Measurements from ENCODE around the gene C1orf105. TPM values are rescaled to one million over a fixed set of nuclear protein-coding genes. Genes with fewer than 3 reads are reported as not detected.

Gene C1orf105
- total and polyA plus RNA-seq, 2 of the 13 experiments (the other 11 are each of a cell fraction or from before 2014, with no cell fraction given): 0.15 to 0.45 TPM

DNA sequence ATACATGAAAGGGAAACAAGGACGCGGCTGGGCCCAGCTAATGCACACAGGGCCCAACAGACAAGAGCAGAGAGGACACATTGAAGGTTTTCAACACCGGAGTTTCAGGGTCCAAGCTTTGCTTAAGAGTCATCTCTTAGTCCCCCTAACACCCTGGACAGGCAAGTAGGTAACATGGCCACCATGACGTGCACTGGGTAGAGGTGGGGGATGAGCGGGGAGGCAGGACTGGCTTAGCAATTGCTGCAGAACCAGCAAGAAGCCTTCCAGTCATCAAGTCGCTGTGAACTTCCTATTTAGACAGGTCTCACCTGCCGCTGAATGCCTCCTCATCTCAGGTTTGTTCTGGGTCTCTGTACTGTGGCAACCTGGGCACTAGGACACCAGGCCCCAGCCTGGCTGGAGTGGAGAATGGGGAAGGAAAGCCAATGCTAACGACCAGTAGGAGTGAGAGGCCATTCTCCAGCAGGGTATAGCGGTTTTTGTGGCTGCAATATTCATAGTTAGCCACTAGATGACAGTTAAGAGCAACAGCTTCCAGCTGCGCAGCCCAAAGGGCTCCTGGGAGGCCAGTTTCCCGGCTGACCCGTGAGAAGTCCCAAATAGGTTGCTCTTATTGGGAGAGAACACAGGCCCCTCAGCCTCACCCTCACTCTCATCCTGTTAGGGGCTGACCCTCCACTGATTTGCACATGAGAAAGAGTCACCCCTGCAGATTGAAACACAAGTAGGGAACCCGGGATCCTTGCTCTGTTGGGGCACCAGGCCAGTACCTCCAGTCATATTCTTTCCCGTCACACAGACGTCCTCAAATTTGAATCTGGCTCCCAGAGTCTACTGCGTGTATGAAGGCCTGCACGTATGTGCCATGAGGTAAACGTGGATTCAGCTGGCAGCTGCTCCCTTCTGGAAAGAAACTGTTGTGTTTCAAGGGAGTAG lies 29.4 kb downstream of the C1orf105 start (continued):
- TF ChIP-seq ATF5 (CRISPR knock-in tag; IDR thresholded peaks at IDR 0.05; ENCODE audit: low read depth) (no peak), TSC22D2 (CRISPR knock-in tag; IDR thresholded peaks at IDR 0.05; ENCODE audit: borderline replicate concordance) (0 out of 2 replicates have a peak, but pooled peaks have one; percentile 19), KLF11 (CRISPR knock-in tag; IDR thresholded peaks at IDR 0.05) (no peak), PRDM10 (CRISPR knock-in tag; IDR thresholded peaks at IDR 0.05; ENCODE audit: low read depth) (peak; percentile 4; the same call in 1 of the 2 replicates), ZNF121 (CRISPR knock-in tag; IDR thresholded peaks at IDR 0.05) (no peak), ZNF431 (CRISPR knock-in tag; IDR thresholded peaks at IDR 0.05; ENCODE audit: borderline replicate concordance, low read depth) (no peak), ZNF841 (CRISPR knock-in tag; IDR thresholded peaks at IDR 0.05; ENCODE audit: borderline replicate concordance) (no peak), ZNF160 (CRISPR knock-in tag; IDR thresholded peaks at IDR 0.05) (no peak), THYN1 (CRISPR knock-in tag; IDR thresholded peaks at IDR 0.05; ENCODE audit: borderline replicate concordance, low read depth) (0 out of 2 replicates have a peak, but pooled peaks have one; percentile 82), ZNF670 (CRISPR knock-in tag; IDR thresholded peaks at IDR 0.05; ENCODE audit: borderline replicate concordance) (0 out of 2 replicates have a peak, but pooled peaks have one; percentile 29), GPN1 (CRISPR knock-in tag; IDR thresholded peaks at IDR 0.05; ENCODE audit: borderline replicate concordance) (no peak), ZNF138 (CRISPR knock-in tag; IDR thresholded peaks at IDR 0.05; ENCODE audit: low read depth) (no peak; the same call in 1 of the 2 replicates), ZNF230 (CRISPR knock-in tag; IDR thresholded peaks at IDR 0.05) (peak; percentile 35; the same call in 1 of the 2 replicates), BRCA1 (CRISPR knock-in tag; IDR thresholded peaks at IDR 0.05) (no peak; the same call in 1 of the 2 replicates), ZNF660 (CRISPR knock-in tag; IDR thresholded peaks at IDR 0.05; ENCODE audit: borderline replicate concordance, low read depth) (no peak), ZC3H4 (CRISPR knock-in tag; IDR thresholded peaks at IDR 0.05; ENCODE audit: borderline replicate concordance) (peak; percentile 31; the same call in 1 of the 2 replicates)
- TF ChIP-seq, protein P1, sequence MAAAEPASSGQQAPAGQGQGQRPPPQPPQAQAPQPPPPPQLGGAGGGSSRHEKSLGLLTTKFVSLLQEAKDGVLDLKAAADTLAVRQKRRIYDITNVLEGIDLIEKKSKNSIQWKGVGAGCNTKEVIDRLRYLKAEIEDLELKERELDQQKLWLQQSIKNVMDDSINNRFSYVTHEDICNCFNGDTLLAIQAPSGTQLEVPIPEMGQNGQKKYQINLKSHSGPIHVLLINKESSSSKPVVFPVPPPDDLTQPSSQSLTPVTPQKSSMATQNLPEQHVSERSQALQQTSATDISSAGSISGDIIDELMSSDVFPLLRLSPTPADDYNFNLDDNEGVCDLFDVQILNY (CRISPR knock-in tag; conservative IDR thresholded peaks at IDR 0.05): no peak
- TF ChIP-seq, protein P2, sequence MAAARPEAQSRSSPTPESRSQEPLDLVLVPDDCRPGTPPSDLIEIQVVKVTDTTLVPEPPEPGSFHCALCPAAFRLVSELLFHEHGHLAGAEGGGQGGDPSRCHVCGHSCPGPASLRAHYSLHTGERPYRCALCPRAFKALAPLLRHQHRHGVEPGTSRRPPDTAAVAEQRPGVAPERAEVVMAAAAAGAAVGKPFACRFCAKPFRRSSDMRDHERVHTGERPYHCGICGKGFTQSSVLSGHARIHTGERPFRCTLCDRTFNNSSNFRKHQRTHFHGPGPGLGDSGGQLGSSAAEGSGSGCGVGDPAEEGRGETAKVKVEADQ (CRISPR knock-in tag; IDR thresholded peaks at IDR 0.05; ENCODE audit: borderline replicate concordance): no peak
- TF ChIP-seq, protein P3, sequence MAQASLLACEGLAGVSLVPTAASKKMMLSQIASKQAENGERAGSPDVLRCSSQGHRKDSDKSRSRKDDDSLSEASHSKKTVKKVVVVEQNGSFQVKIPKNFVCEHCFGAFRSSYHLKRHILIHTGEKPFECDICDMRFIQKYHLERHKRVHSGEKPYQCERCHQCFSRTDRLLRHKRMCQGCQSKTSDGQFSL (CRISPR knock-in tag; IDR thresholded peaks at IDR 0.05): 0 out of 2 replicates have a peak, but pooled peaks have one; percentile 50

Measured in HepG2 (cell line).